HG03457 (cell line): Measurements from ENCODE around the gene FAM3C.

ENCODE experiments used
- ATAC-seq: cut with Tn5 transposase; IDR thresholded peaks from one replicate; pipeline ENCODE4 v1.9.1; 2021; ENCODE audit warnings: moderate number of reproducible peaks; ENCODE audit not compliant: unreplicated experiment

Gene FAM3C

GRCh38 chr7:121411597-121411979, 15.5 kb upstream of the FAM3C start:
- no peak for ATAC-seq

GRCh38 chr7:121410829-121411596, 14.9 kb upstream of the FAM3C start:
- no peak for ATAC-seq

GRCh38 chr7:121406944-121407343, 10.8 kb upstream of the FAM3C start:
- no peak for ATAC-seq

- ATAC-seq, result no peak
Observed at GRCh38 chr7:121406461-121406860, 10.4 kb upstream of the FAM3C start.

- no peak for ATAC-seq
Observed at GRCh38 chr7:121404348-121404747, 8.2 kb upstream of the FAM3C start.

DNA sequence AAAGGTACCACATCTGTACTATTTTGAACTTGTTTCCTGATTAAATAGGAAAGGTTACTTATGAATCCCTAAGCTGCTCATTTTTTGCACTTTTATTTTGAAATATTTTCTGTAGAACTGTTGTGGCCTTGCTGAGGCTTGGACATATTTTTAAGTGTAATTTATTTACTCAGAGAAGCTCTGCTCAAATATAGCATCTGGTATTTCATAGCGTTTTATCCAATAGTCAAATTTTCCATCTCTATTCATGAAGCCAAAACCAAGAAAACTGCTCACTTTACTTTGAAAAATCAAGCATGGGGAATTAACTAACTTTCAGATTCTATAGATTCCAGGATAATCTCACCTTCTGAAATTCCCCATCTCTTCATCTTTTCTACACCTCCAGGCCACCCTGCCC, 6.6 kb upstream of the FAM3C start:
- no peak for ATAC-seq

GRCh38 chr7:121401896-121402295, 5.8 kb upstream of the FAM3C start:
- no peak for ATAC-seq

- ATAC-seq, result no peak
Observed at GRCh38 chr7:121398246-121398645, 2.1 kb upstream of the FAM3C start.

- no peak for ATAC-seq
Observed at GRCh38 chr7:121397822-121398221, 1.7 kb upstream of the FAM3C start.

DNA sequence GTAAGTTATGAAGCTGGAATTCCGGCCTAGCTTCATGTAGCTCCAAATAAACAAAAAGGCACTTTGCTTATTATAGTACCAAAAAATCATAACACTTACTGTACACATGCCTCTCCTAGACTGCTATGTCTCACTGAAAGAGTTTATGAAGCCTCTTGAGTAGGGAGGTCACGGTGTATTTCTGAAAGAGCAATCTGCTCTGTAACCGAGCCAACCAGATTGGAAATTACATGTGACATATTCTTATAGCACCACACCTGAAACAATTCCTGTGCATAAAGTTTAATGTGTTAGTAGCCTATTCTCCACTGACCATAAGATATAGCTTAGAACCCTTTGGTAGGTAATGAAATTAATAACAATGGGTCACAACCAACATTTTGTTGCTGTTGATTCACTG, 1.3 kb upstream of the FAM3C start:
- ATAC-seq, result no peak

DNA sequence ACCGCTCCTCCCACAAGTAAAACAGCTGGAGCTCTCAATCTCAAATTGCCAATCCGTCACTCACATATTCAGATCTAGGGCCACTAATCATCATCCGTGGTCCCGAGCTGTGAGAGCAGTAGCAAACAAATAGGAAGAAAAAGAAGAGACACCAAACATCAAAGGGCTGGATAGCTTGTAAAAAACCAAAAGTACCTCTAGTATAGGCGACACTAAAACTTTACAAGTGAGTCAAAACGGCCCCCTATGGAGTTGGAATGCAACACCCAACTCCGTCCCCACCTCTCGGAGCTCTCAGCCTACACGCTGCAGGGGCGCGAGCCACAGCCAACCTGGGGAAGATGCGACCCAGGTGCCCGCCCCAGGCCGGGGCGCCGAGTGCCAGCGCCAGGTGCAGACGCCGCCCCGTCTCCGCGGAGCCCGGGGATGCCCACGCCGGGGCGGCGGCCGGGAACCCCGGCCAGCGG, 581 bp downstream of the FAM3C start:
- ATAC-seq, result peak; percentile 35

- ATAC-seq, result no peak
Observed at GRCh38 chr7:121394709-121395140, 1.4 kb downstream of the FAM3C start.

DNA sequence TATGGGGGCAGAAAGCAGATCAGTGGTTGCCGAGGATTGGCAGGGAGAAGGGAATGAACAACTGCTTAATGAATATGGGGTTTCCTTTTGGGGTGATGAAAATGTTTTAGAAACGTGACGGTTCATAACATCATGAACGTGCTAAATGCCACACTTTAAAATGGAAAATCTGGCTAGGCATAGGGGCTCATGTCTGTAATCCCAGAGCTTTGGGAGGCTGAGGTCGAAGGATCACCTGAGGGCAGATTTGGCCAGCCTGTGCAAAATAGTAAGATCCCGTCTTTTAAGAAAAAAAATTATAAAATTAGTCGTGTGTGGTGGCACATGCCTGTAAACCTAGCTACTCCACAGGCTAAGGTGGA, 3.1 kb downstream of the FAM3C start:
- no peak for ATAC-seq

DNA sequence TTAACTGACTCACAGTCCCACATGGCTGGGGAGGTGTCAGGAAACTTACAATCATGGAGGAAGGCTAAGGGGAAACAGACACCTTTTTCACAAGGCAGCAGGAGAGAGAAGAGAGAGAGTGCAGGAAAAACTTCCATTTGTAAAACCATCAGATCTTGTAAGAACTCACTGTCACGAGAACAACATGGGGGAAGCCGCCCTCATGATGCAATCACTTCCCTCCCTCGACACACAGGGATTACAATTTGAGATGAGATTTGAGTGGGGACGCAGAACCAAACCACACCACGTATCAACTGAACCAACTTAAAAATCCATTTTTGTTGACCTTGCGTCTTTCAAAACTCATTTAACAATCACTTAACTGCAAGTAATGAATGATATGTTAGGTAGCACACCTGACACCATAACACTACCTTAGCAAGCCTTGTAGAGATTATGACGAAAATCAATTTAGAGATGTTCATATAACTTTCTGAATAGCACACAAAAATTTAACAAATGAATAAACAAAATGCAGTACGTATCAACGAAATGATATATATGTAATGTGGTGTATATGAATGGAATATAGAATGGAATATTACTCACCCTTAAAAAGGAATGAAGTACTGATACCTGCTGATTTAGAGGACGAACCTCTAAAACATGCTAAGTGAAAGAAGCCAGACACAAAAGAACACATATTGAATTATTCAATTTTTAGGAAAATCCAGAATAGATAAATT, 3.7 kb downstream of the FAM3C start:
- ATAC-seq, result no peak

DNA sequence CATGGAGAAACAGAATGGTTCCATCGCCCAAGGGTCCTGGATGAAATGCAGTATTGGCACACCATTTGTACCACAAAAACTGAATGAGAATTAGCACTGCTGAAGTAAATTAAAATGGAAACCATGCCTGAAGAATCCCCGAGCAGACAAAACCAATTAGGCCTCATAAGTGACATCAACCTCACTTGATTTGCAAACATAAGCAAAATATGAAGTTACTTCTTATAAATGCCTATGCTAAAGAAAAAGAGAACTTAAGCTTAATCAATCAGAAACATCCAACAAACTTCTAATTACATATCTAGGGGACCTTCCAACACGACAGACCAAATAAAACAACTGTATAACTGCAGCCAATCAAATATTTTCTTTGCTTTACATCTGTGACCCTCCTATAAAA, 4.4 kb downstream of the FAM3C start:
- no peak for ATAC-seq

DNA sequence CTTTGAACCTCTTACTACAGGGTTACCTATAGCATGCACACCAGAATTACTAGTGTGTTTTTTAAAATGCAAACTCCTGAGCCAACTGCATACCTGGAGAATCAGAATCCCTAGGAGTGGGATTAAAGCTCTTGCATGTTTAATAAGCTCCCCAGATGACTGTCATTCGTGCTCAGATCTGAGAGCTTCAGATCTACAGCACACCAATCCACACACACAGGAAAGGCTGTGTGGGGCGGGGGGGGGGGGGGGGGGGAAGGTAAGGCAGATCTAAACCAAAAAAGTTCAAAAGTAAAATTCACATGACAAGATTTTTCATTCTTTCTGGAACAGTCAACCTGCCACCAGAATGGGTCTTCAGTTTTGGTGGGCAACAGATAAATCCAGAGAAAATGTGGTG, 5.5 kb downstream of the FAM3C start:
- ATAC-seq, result no peak

GRCh38 chr7:121390109-121390508, 6.0 kb downstream of the FAM3C start:
- no peak for ATAC-seq

- ATAC-seq, result no peak
Observed at GRCh38 chr7:121388950-121389349, 7.2 kb downstream of the FAM3C start.

DNA sequence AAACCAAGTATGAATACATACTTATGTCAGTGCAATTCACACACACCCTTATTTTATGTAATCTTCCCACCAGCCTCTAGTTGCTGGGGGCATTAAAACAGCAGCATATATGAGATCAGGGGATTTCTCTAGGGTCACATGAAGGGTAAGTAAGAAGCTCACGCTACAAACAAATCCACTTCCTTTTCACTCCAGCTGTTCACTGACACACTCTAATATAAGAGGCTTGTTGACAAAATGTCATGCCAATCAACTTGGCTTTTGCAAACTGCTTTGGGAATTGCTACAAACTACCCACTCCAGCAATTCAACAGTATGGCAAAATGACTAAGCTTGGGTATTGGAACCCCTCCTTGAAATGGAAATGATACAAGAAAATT, 10.3 kb downstream of the FAM3C start:
- peak; percentile 98 for ATAC-seq

DNA sequence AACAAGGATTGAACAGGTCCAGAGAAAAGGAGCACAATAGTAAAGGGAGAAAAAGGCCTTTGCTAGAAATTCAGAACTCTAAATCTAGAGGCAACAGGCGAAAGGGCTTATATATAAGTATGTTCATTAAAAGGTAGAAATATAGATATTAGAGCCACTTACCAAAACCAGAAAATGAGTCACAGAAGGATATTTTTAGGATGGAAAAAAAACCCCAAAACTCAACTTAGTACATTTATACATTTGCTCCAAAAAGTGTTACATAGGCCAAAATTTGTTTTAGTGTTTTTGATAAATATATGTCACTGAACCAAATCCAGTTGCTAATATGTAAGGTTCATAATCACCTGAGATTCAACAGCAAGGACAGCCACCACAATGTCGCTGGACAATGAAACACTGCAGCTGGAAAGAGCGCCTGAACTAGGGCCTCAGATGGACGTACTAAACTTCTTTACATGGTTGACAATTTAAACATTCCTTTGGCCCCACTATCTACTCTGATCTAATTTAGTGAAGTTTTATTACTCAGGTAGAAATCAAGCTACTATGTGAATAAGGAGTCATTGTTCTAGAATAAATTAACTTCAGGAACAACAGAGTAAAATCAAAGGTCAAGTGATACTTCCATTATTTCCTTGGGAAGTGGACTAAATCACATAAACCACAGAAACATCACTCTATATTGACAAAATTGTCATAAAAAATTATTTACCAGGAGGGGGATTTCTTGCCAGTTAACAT, 10.9 kb downstream of the FAM3C start:
- no peak for ATAC-seq

- ATAC-seq, result no peak
Observed at GRCh38 chr7:121384265-121384664, 11.8 kb downstream of the FAM3C start.
